ENCODE results near the gene TUBB2A. TPM values are rescaled to one million over a fixed set of nuclear protein-coding genes. Genes with fewer than 3 reads are reported as not detected.

Gene TUBB2A
- total and polyA plus RNA-seq, 2 donors from 2014 or later: 49.8 to 80.9 TPM

- intact Hi-C loops (cut with DNase I): no loop called here
- no peak for TF ChIP-seq CTCF (IDR thresholded peaks at IDR 0.05; ENCODE audit: borderline replicate concordance, extremely low read depth, insufficient read depth)
- FAIRE-seq: no peak
These were observed 14.2 kb downstream of the TUBB2A start for GRCh38 chr6:3143158-3143557.

GRCh38 chr6:3142536-3142935 lies 14.8 kb downstream of the TUBB2A start:
- Histone ChIP-seq H3K4me3 (ENCODE audit: low read length in 3 of 3) (no peak overlapping the region), H3K27me3 (ENCODE audit: control insufficient read depth, insufficient read depth, low read length) (no peaks in the 10 kb centered on the region), H3K9ac (ENCODE audit: low read length in 3 of 3) (no peak overlapping the region), H3K36me3 (ENCODE audit: control insufficient read depth in 2 of 3, insufficient read depth in 3 of 3, low read length in 3 of 3) (peaks cover 0 to 30% (median 11%) of the 10 kb centered on the region in 3 donors), H3K9me3 (ENCODE audit: control insufficient read depth in 2 of 3, insufficient read depth in 1 of 3, low read length in 3 of 3) (no peaks in the 10 kb centered on the region), H3K4me1 (ENCODE audit: control insufficient read depth in 2 of 3, insufficient read depth in 2 of 3, low read depth in 1 of 3, low read length in 3 of 3) (peaks cover 5 to 11% (median 9%) of the 10 kb centered on the region in 3 donors), H3K27ac (ENCODE audit: low read depth in 2 of 2, low read length in 2 of 2) (no peak overlapping the region)
- no peak for TF ChIP-seq CTCF (IDR thresholded peaks at IDR 0.05; ENCODE audit: borderline replicate concordance, extremely low read depth, insufficient read depth)
- FAIRE-seq: no peak
- DNase-seq: no peak
- intact Hi-C loops (cut with DNase I): no loop called here

More at GRCh38 chr6:3143158-3143557, 14.2 kb downstream of the TUBB2A start:
- Histone ChIP-seq H3K9ac (ENCODE audit: low read length in 3 of 3) (no peak overlapping the region), H3K9me3 (ENCODE audit: control insufficient read depth in 2 of 3, insufficient read depth in 1 of 3, low read length in 3 of 3) (no peaks in the 10 kb centered on the region), H3K36me3 (ENCODE audit: control insufficient read depth in 2 of 3, insufficient read depth in 3 of 3, low read length in 3 of 3) (peaks cover 0 to 30% (median 12%) of the 10 kb centered on the region in 3 donors), H3K27ac (ENCODE audit: low read depth in 2 of 2, low read length in 2 of 2) (no peak overlapping the region), H3K4me3 (ENCODE audit: low read length in 3 of 3) (no peak overlapping the region), H3K27me3 (ENCODE audit: control insufficient read depth, insufficient read depth, low read length) (no peaks in the 10 kb centered on the region), H3K4me1 (ENCODE audit: control insufficient read depth in 2 of 3, insufficient read depth in 2 of 3, low read depth in 1 of 3, low read length in 3 of 3) (peaks cover 5 to 11% (median 9%) of the 10 kb centered on the region in 3 donors)
- DNase-seq: no peak

GRCh38 chr6:3140201-3140600 lies 17.1 kb downstream of the TUBB2A start:
- H3K4me1 ChIP-seq (ENCODE audit: control insufficient read depth in 2 of 3, insufficient read depth in 2 of 3, low read depth in 1 of 3, low read length in 3 of 3): peaks cover 5 to 18% (median 11%) of the 10 kb centered on the region in 3 donors
- no peak for DNase-seq

More at GRCh38 chr6:3140201-3140600, 17.1 kb downstream of the TUBB2A start:
- no peak for TF ChIP-seq CTCF (IDR thresholded peaks at IDR 0.05; ENCODE audit: borderline replicate concordance, extremely low read depth, insufficient read depth)
- Histone ChIP-seq H3K9me3 (ENCODE audit: control insufficient read depth in 2 of 3, insufficient read depth in 1 of 3, low read length in 3 of 3) (no peaks in the 10 kb centered on the region), H3K27ac (ENCODE audit: low read depth in 2 of 2, low read length in 2 of 2) (no peak overlapping the region), H3K9ac (ENCODE audit: low read length in 3 of 3) (no peak overlapping the region), H3K4me3 (ENCODE audit: low read length in 3 of 3) (no peak overlapping the region), H3K27me3 (ENCODE audit: control insufficient read depth, insufficient read depth, low read length) (no peaks in the 10 kb centered on the region), H3K36me3 (ENCODE audit: control insufficient read depth in 2 of 3, insufficient read depth in 3 of 3, low read length in 3 of 3) (peaks cover 0 to 46% (median 16%) of the 10 kb centered on the region in 3 donors)
- FAIRE-seq: no peak
- intact Hi-C loops (cut with DNase I): no loop called here

Data from kidney (tissue), 14 donors.